Effector CD4-positive, alpha-beta T cell (primary cell): Measurements from ENCODE around the gene RACGAP1.

Source experiments
- DNase-seq: peaks from one replicate; pipeline ENCODE4 v3.0.0-alpha.2; 2020

Gene RACGAP1

DNA sequence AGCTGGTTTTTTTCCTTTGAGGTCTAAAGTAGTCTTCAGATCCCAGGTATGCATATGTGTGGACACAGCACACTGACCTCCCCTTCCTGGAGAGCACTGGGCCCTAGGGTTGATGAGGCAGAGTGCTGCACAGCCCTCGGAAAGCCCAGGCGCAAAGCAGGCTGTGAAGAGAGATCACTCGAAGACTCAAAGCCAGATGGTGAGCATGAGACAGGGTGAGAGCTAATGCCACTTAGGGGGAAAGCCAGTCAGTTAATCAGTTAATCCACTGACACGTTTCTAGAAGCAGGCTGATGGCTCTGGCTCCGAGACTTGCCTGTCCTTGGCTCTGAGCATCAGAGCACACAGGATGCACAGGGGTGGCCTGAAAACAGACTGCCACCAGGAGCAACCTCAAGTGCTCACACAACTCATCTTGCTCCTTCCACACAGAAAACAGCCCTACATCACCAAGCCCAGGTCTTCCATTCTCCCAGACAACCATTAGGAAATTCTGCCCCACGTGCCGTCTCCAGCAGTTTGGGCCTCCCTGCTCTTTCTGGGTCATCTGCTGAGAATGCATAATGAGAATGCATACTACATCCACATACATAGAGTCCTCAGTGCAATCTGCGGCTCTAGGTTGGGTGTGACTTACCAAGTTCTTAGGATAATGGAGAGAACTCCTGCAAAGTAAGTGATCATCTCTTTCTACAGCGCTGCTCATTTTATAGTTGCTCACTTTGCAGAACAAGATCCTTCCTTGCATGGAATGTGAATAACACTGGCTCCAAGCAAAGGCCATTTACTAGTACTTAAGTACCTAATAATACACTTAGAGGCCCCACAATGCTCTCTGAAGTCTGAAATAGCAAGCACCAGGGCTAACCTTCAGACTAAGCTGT is 40.6 kb downstream of the RACGAP1 start:
- DNase-seq, result no peak

GRCh38 chr12:49983892-49984291 is 41.4 kb downstream of the RACGAP1 start:
- DNase-seq, result no peak

DNA sequence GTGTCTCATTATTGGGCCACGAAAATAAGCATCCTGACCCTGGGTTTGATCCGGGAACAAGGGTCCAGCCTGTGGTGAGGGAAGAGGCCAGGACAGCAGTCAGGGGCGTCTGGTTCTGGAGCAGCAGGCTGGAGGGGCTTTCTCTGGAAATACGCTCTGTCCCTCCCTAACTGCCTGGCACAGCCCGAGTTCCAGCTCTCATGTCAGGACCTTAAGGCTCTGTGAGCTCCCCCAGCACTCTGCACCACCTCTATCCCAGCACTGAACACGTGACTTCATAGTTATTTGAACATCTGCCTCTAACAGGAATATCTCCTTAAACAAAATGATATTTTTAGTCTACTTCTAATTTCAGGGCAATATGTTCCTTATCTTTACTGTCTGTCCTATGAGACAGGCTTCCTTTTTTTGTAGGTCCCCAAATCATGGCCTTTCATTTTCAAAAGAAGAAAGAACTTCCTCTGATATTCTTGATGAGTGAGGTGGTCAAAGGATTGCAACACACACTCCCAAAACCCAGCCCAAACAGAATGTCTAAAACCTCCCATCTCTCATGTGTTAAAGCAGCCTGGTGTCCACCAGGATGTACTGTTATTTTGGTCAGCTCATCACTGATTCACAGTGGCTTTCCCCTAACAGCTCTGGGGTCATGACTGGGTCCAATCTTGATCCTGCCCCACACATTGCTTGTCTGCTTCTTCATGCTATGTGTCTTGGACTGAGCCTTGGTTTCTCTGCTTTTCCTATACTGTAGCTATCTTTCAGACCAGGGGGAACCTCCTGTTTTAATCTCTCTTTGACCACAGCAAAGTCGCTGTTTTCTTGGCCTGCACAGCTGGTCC is 42.8 kb downstream of the RACGAP1 start:
- no peak for DNase-seq

DNA sequence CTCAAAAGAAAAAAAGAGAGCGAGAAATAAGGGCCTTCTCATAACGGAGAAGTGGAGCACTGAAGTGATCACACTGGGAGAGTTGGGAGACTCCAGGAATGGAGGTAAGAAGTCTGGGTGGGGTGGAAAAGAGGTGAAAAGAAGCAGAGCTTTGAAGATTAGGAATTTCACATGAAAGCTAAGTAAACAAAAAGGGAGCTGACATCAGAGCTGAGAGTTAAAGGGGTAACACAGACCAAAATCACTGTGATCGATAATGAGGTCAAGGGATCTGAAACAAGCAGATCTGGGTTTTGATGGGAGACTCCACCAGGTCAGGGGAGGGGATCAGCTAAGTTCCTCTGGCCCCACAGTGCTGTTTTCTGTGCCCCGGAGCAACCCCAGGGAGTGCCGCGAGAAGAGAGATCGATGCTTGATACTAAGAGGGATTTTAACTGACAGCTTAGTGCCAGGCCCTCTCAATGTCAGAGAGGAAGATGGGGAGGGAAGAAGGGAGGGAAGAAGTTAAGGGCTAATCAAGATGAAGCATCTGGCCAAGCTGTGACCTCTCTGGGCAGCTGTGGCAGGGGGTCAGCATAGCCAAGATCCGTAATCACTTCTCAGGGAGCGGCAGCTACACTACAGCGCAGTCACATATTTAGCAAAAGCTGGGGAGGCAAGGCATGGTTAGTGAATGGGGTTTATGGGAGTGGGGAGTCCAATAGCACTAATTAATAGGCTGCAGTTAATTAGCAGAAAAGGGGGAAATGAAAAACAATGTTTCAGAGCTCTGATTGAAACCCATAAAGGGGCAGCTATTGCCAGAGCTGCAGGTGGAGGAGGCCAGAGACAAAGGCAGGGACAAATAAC is 44.6 kb downstream of the RACGAP1 start:
- no peak for DNase-seq

GRCh38 chr12:49979791-49980190 is 45.5 kb downstream of the RACGAP1 start:
- DNase-seq, result no peak

- no peak for DNase-seq
These were observed 46.2 kb downstream of the RACGAP1 start for GRCh38 chr12:49979016-49979586.

- DNase-seq, result no peak
These were observed 47.2 kb downstream of the RACGAP1 start for GRCh38 chr12:49978125-49978524.

DNA sequence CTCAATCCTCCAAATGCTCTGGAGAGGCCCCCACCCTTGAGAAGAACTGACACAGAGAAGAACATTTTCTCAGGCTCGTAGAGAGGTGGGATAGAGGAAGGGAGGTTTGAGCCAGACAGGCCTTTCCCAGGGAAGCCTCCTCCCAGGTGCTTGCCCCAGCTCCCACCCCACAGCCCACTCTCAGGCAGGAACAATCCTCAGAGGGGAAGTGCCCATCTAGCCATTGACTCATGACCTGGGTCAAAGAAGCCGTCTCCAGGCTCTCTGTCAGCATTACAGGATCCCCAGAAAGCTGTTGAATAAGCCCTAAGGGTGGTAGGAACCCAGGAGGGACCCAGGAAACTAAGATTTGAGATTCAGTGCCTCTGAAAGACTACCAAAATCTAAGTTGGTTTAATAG is 48.7 kb downstream of the RACGAP1 start:
- no peak for DNase-seq

DNA sequence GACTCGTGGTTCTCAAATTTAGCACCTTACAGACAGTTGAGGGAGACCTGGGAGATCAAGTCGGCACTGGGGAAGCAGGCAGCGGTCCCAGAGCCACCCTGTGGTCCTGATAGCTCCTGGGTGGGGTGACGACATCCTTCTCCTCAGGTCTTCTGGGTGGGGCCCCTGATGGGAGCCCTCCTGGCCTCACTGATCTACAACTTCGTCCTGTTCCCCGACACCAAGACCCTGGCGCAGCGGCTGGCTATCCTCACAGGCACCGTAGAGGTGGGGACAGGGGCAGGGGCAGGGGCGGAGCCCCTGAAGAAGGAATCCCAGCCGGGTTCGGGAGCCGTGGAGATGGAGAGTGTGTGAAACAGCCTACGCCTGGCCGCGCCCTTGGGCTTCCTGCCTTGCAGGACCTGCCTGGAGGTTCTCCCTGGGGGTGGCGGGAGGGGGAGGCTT is 50.0 kb downstream of the RACGAP1 start:
- no peak for DNase-seq

GRCh38 chr12:49974677-49975317 is 50.5 kb downstream of the RACGAP1 start:
- DNase-seq, result no peak

DNA sequence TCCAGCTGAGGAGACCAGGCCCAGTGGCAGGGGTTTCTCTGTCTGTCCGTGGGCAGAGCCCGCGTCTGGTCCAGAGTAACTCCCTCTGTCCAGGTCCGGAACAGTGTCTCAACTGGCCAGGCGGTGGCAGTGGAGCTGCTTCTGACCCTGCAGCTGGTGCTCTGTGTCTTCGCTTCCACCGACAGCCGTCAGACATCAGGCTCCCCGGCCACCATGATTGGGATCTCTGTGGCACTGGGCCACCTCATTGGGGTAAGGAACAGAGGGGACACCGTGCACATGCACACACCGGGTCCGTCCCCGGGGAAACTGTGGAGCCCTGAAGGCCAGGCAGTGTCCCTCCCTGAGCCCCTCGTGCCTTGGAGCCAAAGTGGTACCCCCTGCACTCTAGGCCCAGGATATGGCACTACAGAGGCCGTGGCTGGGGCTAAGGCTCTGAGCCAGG is 51.0 kb downstream of the RACGAP1 start:
- no peak for DNase-seq

GRCh38 chr12:49973361-49973830 is 51.9 kb downstream of the RACGAP1 start:
- DNase-seq, result no peak

GRCh38 chr12:49972641-49973360 is 52.5 kb downstream of the RACGAP1 start, which contains the start of gene AQP6:
Gene AQP6 (plus strand): TSS chr12:49972947. CDS start chr12:49973174, 227 bp downstream.
- DNase-seq, result no peak

DNA sequence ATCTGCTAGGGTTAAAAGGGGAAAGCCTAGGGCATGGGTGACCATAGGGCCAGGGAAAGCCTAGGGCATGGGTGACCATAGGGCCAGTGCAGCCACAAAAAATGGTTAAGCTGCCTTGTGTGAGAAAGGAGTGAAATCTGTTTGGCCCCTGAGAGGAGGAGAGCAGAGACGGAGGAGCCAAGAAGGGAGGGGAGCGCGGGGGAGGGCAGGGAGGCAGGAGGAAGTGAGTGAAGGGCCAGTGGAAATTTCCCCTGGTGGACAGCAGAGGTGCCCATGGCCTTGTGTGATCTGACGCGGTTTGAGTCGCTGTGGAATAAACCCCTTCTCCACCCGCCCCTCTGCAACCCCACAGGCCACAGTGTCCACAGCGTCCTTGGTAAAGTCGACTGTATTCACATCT is 53.2 kb downstream of the RACGAP1 start:
- DNase-seq, result no peak

DNA sequence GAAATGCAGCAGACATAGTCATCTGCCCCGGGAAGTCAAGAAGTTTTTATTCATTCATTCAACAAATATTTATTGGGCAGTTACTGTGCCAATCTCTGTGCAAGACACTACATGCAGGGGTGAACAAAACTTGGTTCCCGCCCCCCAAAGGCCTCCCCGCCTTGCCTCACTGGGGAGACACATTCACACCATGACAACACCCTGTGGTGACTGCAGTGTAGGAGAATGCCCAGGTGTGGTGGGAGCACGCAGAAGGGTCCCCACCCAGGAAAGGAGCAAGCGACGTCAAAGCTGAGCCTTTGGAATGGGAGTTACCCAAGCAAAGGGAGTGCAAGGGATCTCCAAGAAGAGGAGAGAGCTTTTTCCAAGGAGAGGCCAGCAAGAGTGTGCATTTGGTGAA is 54.2 kb downstream of the RACGAP1 start:
- no peak for DNase-seq

- DNase-seq, result no peak
These were observed 54.6 kb downstream of the RACGAP1 start for GRCh38 chr12:49970658-49971057.

DNA sequence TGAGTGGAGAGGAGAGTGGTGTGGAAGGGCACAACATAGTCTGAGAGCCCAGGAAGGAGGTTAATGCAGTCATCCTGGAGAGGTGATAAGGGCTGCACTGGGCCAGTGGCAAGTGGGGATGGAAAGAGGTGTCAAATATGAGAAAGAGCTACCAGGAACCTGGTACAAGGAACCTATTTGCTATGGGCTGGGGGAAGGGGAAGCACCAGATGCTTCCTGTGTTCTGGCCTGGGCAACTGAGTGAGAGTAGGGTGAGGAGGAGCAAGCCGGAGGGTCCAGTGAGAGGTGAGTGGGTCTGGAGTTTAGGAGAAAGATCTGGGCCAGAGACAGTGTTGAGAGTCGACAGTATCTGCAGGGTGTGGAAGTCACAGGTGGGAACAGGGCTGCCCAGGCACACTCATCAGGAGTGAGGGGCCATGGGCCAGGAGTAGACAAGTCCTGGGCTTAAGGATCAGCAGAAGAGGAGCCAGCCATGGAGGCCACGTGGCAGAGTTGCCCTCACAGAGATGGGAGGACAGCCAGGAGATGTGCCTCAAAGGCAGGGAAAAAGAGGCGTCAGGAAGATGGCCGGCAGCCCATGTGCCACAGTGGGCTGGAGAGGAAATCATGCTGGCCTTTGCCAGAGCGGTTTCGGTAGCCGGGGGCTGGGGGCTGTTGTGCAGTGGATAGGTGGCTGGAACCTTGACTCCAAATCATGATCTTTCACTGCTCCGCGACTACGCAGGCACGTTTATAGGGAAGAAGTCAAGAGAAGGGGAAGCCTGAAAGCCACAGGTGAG is 55.5 kb downstream of the RACGAP1 start:
- no peak for DNase-seq

DNA sequence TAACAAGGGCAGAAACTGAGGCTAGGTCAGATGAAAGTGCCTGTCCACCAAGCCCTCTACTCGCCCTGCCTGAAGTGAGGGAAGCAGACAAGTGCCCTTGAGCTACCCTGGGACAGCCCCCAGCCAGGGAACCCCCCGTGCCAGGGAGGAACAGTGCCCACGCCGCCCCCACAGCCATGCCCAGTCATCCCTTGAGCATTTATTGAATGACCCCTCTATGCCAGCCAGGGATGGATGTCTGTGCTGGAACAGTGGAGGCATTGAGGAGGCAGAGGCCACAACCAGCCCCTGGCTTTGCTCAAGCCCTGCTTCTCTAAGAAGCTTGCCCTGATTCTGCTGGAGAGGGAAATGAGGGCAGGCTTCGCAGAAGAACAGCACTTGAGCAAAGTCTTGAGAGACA is 56.3 kb downstream of the RACGAP1 start:
- no peak for DNase-seq

GRCh38 chr12:49968471-49968870 is 56.8 kb downstream of the RACGAP1 start:
- no peak for DNase-seq

GRCh38 chr12:49967777-49968250 is 57.5 kb downstream of the RACGAP1 start:
- no peak for DNase-seq
